Left colon (tissue), 2 donors: Measurements from ENCODE around the gene TSPAN9. TPM values are rescaled to one million over a fixed set of nuclear protein-coding genes. Genes with fewer than 3 reads are reported as not detected.
"Not testable (repeated sequence)": the region's sequence is repeated elsewhere in the genome, so short reads cannot be mapped to it uniquely, and the experiment has no call there.

Experiments used
- ATAC-seq: fragments of 200-7000 bp; cut with Tn5 transposase; one replicate; pipeline ENCODE4 v1.9.1; 2020; ENCODE audit warnings: mild to moderate bottlenecking, moderate library complexity
- DNase-seq, 2 donors: peaks; one replicate each; pipeline ENCODE4 v3.0.0-alpha.2; 2020
- intact Hi-C, 2 donors: fragments of 100-400 bp; cut with DNase I in 1 of 2; cut with micrococcal nuclease in 1 of 2; formaldehyde crosslinking; loops; one replicate each; pipeline versions ENCODE4 v1.11.2 to v1.14.0; 2022; cut with DNase I, micrococcal nuclease
- total RNA-seq, 2 donors: library from RNA; stranded (reverse); fragmentation: NEBNext Ultra II Directional; extraction: Animal tissue kit (Norgen Biotek cat#: 25700); gene quantifications; one replicate each; pipeline ENCODE4 v1.2.1, GENCODE V29; 2021
- donor health status: DM: no; HTN: no; CAD: no.
- donor health status: DM: yes; HTN: yes; CAD: no.

Gene TSPAN9
- total RNA-seq, 2 donors from 2014 or later = 7.1 to 9.6 TPM

DNA sequence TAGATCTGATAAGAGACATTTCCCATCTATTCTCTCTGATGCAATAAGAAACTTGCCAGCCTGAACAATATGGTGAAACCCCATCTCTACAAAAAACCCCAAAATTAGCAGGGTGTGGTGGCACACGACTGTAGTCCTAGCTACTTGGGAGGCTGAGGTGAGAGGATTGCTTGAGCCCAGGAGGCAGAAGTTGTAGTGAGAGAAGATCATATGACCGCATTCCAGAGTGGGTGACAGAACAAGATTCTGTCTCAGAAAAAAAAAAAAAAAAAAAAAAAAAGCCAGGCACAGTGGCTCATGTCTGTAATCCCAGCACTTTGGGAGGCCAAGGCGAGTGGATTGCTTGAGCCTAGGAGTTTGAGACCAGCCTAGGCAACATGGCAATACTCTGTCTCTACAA is 11.3 kb upstream of the TSPAN9 start:
- not testable (repeated sequence) for ATAC-seq

DNA sequence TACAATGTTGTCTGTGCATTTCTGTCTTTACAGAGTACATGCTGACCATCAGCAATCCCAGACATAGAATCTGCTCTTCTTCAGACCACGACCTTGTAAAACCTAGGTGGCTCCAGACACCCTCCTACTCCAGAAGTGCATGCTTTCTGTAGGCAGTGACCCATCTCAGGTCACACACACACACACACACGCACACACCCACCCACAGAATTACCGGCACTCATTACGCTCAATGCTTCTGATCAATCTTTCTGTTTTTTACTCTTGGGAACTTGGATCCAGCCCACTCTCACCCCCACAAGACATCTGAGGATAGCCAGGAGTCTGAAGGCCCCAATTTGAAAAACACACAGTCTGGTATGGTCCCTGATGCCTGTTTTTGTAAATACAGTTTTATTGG is 7.5 kb upstream of the TSPAN9 start:
- ATAC-seq = no peak
- intact Hi-C loops = loop anchor here (10.0 kb wide), 1 partner anchor 205 kb away; no protein-coding TSS in a partner anchor
- no peak for DNase-seq

More for the DNA sequence above, 11.3 kb upstream of the TSPAN9 start:
- intact Hi-C loops, DNase-seq: not testable (repeated sequence)

DNA sequence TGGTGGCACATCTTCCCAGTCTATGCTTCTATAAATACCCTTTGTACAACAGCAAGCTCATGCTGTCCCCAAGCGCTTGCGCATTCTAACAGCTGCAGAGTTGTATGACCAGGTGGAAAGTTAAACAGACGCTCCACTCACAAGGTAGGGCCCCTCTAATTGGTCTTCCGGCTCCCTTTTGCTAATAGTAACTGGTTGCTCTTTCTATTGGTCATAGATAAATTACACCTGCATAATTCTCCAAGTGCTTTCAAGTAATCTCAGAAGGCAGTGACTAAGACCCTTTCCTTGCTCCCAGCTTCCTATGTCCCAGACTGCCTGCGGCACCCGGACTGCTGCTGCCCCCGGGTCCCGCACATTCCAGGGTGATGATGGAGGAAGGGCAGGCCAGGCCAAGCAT is 6.1 kb upstream of the TSPAN9 start:
- intact Hi-C loops = loop anchor here (10.0 kb wide), 1 partner anchor 204 kb away; no protein-coding TSS in a partner anchor
- ATAC-seq (no peak), DNase-seq (no peak)

DNA sequence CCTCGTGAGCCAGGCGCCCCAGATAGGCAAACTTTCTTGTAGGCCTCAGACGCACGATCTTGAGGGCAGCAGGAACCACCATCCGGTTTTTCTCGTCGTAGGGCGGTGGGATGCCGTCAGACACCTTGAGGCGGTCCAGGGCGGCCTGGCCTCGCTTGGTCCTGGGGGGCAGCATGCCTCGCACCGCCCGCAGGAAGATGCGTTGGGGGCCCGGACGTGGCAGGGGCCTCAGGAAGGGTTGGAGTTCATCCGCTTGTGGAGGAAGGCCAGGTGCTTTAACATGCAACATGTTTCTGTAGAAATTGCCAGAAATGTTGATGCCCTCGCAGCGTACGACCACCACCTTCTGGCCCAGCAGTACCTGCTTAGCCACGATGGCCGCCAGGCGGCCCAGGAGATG is 5.5 kb upstream of the TSPAN9 start:
- ATAC-seq (no peak), DNase-seq (no peak)
- intact Hi-C loops = loop anchor here (10.0 kb wide), 1 partner anchor 203 kb away; no protein-coding TSS in a partner anchor

DNA sequence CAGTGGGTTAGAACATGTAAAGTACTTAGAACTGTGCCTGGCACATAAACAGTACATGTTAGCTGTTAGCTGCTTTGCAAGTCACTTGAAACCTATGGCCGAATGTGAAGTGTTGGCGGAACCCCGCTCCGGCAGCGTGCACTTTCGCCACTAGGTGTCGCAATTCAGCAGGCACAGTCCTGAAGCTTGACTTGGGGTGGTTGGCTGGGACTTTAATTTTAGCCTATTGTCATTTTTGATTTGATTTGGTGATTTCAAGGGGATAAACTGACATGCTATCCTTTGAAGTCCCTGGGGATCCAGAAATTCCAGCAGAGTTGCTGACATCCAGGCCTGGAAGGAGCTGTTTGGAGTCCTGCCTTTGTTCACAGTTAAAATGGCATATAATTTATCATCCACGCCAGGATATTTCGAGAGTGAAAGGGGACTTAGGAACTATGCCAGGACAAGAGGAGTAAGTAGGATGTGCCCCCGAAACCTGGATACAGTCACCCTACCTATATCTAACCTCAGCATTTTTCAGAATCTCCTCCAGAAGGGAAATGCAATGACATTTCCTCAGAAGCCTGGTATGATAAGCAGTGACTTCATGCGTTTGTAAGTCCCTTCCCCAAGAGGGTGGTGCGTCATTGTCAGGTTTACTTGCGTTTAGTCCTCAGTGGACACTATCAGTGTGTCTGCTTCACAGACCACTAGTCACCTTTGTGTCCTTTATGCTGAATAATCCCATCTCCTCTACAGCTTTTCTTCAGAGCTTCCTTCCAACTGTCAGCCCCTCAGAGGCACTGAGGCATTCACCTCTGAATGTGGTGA is 3.5 kb upstream of the TSPAN9 start:
- intact Hi-C loops = loop anchor here (10.0 kb wide), 1 partner anchor 201 kb away; no protein-coding TSS in a partner anchor
- ATAC-seq (peak; percentile 50), DNase-seq (peak; percentile 59 to 88)

DNA sequence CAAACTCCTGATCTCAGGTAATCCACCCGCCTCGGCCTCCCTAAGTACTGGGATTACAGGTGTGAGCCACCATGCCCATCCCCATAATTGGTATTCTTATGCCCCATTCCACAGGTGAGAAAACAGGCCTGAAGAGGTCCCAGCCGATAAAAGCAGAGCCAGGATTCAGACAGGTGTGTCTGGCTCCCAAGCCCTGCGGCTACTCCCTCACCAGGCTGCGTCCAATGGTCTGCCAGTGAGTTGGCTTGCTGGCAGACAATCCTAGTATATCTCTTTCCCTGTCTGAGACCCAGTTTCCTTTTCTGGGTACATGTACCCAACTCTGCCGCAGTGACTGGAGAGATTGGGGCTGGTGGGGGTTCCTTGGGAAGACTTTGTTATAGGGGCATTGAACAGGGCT is 1.9 kb upstream of the TSPAN9 start:
- no peak for DNase-seq
- intact Hi-C loops = loop anchor here (10.0 kb wide), 1 partner anchor 199 kb away; no protein-coding TSS in a partner anchor
- no peak for ATAC-seq

DNA sequence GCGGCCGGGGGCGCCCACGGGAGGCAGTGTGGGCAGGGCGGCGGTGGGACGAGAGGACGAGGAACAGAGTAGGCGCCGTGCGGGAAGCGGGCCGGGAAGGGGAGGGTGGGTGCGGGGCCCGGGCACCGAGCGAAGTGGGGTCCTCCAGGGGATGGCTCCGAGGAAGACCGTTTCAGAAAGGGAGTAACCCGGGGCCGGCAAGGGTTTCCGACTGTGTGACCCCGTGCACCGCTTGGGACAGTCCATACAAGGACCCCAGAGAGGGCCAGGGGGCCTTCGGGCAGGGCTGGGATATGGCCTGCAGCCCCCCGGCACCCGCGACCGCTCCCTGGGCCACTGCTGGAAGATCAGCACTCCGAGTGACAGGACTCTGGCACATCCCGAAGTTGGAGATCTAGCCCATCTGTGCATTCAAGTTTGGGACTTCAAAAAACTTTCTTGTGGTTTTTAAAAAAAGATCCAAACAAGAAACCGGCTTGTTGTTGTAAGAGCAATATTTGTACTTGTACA is 448 bp downstream of the TSPAN9 start:
- ATAC-seq (no peak), DNase-seq (no peak)
- intact Hi-C loops = loop anchor here (10.0 kb wide), 1 partner anchor 197 kb away; no protein-coding TSS in a partner anchor

DNA sequence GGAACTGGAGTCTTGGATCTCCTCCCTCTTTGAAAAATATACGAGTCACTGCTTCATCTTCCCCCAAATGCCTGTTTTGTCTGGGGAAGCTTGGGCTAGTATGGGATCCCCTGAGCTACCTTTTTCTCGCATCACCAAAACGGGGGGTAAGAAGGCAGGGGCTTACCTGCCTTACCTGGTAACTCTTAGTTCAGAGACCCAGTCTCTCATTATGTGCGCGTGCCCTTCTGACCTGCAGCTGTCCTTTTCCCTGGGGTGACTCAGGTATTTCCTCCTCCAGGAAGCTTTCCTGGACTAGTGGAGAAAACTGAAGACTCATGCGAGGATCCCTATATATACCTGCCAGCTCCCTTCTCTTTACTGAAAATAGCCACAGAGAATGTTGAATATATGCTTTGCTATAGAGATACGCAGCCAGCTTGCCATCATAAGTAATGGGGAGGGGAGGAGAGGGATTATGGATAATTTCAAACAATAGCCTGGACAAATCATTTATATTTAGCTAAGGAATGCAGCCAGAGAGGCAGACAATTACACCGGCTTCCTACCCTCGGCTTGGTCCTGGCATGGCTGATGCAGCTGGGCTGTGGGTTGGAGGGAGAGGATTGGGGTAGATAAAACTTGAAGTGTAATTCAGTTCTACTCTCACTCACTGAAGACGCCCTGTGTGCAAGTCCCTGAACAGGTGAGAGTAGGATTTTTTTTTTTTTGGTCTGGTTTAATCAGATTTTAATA is 1.1 kb downstream of the TSPAN9 start:
- DNase-seq (no peak), ATAC-seq (no peak)
- intact Hi-C loops = loop anchor here (10.0 kb wide), 1 partner anchor 197 kb away; no protein-coding TSS in a partner anchor

DNA sequence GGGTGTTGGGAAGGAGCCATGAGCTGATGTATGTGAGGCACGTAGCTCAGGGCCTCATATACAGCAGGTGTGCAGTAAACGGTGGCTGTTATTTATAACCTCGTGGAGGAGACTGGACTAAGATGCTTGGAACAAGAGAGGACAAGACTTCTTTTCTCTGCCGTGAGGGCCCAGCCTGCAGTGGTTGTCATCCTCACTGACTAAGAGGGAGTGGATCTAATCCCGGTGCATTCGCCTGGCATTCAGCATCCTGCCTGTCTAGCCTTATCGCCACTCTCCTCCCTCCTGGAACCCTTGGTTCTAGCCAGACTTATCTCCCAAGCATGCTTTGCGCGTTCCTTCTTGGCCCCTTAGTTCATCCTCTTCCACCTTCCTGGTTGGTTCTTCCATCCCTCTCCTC is 3.9 kb downstream of the TSPAN9 start:
- intact Hi-C loops = no loop called here
- DNase-seq = no peak
- ATAC-seq = no peak

DNA sequence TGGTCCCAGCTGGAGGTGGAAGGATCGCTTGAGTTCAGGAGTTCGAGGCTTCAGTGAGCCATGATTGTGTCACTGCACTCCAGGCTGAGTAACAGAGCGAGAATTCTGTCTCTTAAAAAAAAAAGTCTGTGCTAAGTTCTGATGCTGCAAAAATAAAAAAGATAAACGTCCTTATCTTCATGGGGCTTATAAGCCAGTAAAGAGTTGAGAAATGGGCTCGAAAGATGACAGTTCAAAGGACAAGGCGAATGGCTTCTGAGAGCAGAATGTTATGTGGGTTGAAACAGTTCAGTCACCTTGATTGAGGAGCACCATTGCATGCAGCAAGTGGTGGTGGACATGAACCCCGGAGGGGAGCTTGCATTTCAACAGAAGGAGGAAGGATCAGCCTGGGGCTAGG is 4.7 kb downstream of the TSPAN9 start:
- DNase-seq (no peak), ATAC-seq (no peak)
- intact Hi-C loops = no loop called here

DNA sequence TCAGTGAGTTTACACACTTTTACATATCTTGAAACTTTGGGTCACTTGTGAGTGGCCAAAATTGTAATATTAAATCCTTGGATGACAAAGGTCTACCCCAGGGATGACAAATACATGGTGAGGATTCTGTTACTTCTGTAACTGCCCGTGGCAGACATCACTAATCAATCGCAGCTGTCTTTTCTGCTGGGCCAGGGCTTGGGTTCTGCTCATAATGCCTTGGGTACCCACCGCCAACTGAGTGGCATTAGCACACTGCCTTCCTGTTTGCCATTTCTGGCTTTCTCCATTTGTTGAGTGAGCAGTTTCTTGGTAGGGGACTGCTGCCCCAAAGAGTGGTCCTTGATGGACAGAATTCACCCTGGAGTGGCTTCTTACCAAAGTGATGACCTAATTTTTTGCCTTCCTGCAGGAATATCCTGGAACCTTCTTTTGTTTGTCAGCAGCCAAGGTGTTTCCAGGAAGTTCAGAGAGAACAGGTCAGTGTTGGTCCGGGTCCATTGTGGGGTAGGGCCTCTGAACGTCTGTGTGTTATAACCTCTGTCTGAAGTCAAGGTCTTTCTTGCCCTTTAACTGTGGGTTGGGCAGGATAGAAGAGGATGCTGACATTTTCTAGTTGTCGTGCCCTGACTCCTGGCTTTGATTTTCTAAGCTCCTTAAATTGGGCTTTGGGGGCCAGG is 6.2 kb downstream of the TSPAN9 start:
- ATAC-seq = peak; percentile 47
- DNase-seq = no peak
- intact Hi-C loops = no loop called here

DNA sequence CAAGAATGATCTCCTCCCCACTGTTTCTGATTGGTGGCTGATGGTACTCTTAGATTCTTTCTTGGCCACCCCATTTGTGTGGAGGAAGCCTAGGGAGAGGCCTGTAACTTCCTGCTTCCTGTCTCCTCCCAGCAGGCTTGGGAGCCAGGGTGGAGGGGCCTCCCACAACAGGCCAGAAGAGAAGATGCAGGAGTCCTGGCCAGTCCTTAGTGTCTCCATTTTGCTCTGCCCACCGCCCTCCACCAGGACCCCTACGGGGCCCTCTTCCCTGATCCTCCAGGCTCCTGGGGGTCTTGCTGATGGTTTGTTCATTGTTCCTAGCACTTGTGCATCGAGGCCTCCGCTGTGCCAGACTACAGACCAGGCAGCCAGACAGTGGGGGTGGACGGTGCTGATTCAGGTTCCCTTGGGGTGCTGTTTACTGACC is 6.8 kb downstream of the TSPAN9 start:
- intact Hi-C loops = no loop called here
- no peak for DNase-seq
- ATAC-seq = peak; percentile 43

DNA sequence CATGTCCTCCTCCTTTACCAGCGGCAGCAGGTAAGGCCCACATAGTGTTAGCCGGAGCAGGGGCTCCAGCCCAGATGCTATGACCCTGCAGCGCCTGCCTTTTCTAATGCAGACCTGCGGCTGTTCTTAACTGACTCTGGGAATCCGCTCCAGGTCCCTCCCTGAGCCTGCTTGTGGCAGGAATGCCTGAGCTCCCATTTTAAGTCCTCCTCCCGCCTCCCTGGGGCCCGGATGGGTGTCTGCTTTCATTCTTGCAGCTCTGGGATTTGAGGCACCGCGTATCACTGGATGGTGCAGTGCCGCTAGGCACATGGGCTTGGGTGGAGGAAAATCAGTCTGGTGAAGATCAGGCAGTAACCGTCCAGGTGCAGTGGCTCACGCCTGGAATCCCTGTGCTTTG is 7.6 kb downstream of the TSPAN9 start:
- intact Hi-C loops = no loop called here
- no peak for ATAC-seq

DNA sequence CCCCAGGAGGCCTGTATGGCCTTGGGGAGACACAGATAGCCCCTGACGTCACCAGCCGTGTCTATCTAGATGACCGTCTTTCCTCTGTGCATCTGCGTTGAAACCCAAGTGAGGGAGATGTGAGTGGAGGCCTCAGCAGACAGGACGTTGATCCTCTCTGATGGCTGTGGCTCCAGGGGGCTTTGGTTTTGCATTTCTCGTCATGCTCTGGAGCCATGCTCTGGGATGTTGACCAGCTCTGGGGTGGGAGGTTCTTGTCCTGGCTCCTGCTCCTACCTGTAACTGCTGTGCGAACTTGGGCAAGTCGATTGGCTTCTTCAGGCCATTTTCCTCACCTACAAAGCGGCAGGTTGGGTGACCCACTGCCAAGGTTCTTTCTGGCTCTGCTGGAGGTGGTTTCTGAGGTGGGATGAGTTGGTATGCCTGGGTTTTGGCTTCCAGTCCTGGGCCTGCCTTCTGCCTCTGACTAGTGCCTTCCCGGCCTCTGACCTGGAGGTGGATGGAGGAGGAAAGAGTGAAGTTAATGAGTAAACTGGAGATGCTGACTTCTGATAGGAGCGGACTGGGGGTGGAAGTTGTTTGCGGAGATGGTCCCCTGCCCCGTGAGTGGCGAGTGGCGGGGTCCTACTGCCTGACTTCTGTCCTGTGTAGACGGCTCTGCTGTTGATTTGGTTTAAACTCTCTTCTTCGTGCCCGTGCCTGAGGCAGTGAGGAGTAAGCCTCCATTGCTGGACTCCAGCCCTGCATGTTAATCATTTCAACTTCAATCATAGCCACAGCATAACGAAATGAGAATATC is 8.4 kb downstream of the TSPAN9 start:
- intact Hi-C loops = no loop called here
- no peak for DNase-seq
- ATAC-seq = peak; percentile 74

More for the DNA sequence above, 7.6 kb downstream of the TSPAN9 start:
- no peak for DNase-seq

DNA sequence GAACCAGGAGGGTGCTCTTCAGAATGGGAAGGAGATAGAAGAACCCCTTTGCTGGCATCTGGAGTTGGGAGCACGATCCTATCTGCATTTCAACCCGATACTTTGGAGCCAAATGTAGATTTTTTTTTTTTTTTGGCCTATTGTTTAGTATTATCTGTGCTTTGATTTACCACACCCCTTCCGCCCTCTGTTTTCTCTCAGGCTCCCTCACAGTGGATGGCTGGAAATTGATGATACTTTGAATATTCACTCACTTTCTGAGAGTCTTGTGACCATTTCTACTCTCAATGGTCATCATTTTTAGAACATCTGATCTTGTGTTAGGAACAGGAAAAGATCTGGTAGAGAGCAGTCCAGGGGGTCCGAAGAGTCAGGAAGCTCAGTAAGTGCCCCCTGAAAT is 9.0 kb downstream of the TSPAN9 start:
- DNase-seq (no peak), ATAC-seq (no peak)
- intact Hi-C loops = no loop called here

DNA sequence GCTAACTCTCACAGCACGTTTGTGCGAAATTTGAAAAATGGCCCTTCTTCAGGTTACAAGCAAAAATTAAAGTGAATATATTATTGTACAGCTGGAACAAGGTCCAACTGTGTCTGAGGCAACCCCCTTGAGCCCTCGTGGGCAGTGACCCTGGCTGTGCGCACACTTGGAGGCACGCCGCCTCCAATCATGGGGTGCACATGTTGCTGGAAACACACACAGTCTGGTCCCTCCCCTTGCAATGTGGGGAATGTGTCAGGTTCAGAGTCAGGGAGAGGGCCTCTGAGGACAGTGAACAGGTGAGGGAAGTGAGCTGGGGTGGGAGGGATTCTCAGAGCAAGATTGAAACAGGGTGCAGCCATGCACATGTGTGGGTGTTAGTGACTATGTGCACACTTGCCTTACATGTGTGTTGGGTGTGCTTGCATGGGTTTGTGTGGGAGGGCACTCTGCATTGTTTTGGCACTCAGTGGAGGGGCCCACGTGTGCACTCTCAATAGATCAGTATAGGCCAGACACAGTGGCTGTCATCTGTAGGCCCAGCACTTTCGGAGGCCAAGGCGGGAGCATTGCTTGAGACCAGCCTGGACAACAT is 9.6 kb downstream of the TSPAN9 start:
- intact Hi-C loops = no loop called here
- no peak for DNase-seq
- no peak for ATAC-seq

DNA sequence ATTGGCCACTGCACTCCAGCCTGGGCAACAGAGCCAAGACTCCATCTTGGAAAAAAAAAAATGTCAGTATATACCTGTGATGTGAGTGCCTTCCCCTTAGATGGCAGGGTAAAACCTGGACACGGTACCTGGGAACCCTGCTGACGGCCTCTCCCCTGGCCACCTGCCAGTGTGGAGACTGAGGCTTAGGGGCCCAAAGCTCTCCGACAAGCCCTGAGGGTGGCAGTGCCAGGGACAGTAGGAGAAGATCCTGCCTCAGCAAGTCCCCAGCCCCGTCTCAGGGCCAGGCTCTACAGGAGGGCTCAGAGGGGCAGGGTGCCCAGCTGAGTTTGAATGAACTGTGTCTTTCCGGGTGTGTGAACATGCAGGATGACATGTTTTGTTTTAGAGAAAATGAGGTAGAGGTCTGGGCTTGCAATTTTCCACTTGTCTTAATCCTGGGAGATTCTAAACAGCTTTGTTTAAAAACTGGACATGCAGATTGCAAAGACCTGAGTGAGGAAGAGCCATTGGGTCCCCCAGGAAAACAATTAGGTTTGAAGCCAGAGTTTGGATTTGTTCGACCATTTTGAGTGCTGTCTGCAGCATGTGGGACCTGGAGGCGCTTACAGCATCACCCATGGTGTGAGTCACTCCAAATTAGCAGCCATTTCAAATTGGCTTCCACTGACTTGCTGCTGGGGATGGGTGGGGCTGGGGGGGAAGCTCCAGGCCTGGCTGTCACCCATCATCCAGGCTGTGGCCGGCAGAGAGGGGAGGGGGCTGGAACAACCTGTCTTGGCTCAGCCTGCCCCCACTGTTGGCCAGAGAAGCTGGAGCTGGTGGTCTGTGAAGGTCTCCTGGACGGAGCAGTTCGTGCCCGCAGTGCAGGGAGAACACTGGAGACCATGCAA is 10.8 kb downstream of the TSPAN9 start:
- no peak for ATAC-seq

More for the DNA sequence above, 10.8 kb downstream of the TSPAN9 start:
- no peak for DNase-seq
- intact Hi-C loops = no loop called here
